ENCODE results near the gene THOC5.

Gene THOC5

DNA sequence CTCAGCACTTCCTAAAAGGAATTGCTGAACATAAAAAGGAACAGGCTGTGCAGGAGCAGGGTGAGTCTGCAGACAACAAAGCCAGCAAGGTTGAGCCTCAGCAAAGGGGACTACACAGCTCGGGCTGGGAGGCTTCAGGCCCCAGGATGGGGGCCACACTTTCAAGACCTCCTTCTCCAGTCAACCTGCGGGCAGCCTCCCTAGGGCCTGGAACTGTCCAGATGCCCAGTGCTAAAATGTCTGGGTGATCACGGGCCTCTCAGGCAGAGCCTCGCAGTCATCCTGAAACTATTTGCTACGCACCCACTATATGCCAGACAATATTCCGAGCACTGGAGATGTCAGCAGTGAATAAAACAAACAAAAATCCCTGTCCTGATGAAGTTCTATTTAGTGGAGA, 77.4 kb downstream of the THOC5 start:
- no peak for DNase-seq (ENCODE audit: low spot score)

DNA sequence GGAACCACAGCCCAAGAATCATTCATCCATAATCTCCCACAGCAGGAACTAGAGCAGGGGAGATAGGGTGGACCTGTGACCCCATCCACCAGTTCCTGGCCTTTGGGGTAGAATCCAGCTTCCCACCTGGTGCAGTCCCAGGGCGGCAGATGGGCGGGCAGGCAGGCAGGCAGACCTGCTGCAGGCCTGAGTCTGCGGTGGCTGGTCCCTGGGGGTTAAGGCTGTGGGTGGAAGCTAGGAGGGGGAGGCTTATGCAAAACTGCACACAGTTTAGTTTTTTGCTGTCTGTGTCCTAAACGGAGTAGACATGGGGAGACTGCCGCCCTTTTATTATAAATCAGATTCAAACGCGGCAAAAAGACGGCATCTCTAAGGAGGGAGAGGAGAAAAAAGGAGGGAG, 78.0 kb downstream of the THOC5 start:
- no peak for DNase-seq (ENCODE audit: low spot score)

DNA sequence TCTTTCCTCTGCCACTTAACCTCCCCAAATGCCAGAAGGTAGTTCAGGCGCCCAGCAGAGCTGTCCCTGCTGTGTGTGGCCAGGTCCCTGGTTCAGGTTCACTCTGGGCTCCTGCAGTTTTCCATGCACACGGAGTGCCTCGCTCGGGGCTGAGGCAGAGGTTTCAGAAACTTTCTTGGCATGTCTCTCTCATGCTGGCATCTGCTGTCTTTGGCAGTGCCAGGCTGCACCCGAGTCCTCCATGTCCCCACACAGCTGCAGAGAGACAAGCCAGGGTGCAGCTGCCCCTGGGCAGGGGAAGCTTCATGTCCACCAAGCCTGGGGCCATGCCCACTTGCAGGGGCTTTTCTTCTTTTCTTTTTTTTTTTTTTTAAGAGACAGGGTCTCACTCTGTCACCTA, 80.6 kb downstream of the THOC5 start:
- DNase-seq (ENCODE audit: low spot score): no peak

DNA sequence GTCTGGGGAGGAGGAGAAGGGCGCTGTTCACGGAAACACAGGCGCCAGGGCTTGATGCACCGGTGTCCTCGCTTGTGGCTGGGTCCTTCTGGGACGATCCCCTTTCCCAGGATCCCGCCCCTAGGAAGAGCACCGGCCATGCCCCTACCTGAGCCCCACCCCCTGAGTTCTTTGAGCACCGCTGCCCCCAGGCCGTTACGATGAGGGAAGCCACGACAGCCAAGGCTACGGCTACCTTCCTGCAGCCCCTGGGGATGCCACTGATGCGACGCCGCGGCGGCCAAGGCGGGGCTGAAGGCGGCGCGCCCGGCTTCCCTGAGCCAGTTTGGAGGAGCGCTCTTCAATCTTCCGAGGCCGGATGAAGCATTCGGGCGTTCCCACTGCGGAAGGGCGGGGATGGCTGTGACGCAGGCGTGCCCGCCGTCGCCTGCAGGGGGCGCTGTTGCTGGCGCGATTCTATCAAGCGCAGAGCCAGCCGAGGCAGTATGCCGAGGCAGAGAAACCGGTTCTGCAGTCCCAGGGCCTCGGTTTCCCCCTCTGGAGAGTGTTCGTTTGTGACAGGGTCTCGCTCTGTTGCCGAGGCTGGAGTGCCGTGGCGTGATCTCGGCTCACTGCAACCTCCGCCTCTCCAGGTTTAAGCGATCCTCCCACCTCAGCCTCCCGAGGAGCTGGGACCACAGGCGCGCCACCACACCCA, 83.2 kb downstream of the THOC5 start:
- peak; percentile 99 for DNase-seq (ENCODE audit: low spot score)

DNA sequence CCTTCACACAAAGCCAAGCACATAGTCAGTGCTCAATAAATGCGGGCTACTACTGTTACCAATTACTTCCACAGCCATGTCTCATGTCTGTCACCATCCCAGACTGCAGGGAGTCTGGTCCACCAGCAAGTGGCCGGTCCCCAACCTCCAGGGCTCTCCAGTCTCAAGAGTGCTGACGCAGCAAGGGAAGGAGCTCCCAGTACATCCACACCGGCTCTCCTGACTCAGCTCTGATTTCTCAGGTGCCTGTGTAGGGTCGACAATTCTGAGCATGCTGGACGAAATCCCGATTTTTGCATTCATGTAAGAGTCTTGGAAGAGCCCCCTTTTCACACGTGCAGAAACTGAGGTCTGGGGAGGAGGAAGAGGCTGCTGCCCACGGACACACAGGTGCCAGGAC, 83.8 kb downstream of the THOC5 start:
- peak; percentile 69 for DNase-seq (ENCODE audit: low spot score)

DNA sequence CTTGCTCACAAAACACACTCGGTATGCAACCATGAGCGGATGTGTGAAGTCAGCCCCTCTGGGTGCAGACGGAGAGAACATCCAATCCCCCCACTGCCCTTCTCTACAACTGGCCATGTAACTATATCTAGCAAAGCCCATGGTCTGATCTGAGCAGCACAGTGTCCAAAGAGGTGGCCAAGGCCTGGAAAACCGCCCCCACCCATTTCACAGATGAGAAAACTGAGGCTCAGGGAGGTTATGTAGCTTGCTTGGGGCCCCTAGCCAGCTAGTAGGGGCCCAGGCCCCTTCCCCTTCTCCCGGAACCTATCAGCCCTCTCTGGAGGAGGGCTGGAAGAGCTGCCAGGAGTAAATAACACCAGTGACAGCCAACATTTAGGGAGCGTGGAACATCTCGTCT, 89.0 kb downstream of the THOC5 start:
- DNase-seq (ENCODE audit: low spot score): no peak

DNA sequence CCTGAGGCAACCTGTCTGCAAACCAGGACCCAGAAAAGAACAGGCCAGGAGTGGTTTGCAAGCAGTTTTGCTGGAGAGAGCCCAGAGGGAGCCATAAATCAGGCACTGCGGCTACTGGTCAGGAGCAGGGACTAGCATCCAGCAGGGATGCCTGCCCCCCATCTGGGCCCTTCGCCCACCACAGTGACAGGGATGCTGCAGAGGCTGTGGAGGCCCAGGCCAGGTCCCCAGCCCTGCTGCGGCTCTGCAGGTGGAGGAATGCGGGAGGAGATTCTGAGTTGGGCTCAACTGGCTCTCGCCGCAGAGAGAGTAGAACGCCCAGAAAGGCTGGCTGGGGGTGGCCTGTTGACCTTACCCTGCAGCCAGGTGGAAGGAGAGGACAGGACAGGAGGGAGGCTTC, 89.9 kb downstream of the THOC5 start:
- no peak for DNase-seq (ENCODE audit: low spot score)

DNA sequence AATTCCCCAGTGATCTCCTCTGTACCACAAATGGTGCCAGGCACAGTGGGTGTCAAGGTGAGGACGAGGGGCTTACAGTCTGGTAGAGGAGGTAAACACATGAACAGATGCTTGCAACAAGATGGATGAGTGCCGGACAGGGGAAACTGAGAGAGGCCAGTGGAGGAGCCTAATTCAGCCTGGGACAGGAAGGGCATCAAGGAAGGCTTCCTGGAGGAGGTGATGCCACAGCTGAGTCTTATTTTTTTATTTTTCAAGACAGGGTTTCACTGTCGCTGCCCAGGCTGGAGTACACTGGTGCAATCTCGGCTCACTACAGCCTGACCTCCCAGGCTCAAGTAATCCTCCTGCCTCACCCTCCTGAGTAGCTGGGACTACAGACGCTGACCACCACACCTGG, 92.3 kb downstream of the THOC5 start:
- no peak for DNase-seq (ENCODE audit: low spot score)

DNA sequence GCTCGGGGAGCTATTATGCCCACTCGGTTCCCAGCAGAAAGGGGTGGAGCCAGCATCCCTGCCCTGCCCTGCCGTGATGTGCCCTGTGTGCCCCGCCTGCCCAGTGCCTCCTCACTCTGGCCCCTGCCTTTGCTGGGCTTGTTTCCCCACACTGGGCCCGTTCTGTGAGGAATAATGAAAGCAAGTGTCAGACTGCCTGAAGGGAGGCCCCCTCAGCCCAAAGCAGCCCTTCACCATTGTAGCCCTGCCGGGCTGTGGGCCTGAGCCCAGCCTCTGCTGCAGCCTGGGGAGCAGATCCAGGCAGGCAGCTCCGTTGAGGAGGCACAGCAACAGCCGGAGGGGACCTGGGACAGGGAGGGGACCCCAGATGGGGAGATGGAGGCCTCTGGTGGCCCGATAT, 93.8 kb downstream of the THOC5 start:
- DNase-seq (ENCODE audit: low spot score): no peak

DNA sequence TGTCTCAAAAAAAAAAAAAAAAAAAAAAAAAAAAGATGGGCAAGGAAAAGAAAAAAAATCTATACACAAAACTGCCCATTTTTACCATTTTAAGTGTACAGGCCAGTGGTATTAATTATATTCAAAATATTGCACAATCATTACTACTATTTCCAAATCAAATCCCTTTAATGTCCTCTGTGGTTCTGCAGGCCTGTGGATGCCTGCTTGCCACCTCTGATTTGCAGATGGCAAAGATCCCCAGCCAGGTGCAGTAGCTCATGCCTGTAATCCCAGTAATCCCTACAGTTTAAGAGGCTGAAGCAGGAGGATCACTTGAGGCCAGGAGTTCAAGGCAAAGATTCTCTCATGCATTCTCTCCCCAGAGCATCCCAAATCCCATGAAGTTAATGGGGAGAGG, 95.0 kb downstream of the THOC5 start:
- no peak for DNase-seq (ENCODE audit: low spot score)

DNA sequence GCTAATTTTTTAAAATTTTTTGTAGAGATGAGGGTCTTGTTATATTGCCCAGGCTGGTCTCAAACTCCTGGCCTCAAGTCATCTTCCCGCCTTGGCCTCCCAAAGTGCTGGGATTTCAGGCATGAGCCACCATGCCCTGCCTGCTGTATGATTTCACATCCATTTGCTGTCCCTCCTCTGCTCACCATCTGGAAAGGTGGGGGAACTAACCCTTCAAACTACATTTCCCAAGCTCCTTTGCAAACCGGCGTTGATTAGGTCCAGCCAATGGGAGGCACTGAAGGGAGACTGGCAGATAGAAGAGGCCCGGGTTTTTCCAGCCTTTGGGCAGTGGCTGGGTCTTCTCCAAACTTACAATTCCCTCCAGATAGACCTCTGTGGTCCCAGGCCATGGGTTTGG, 95.8 kb downstream of the THOC5 start:
- peak; percentile 93 for DNase-seq (ENCODE audit: low spot score)

DNA sequence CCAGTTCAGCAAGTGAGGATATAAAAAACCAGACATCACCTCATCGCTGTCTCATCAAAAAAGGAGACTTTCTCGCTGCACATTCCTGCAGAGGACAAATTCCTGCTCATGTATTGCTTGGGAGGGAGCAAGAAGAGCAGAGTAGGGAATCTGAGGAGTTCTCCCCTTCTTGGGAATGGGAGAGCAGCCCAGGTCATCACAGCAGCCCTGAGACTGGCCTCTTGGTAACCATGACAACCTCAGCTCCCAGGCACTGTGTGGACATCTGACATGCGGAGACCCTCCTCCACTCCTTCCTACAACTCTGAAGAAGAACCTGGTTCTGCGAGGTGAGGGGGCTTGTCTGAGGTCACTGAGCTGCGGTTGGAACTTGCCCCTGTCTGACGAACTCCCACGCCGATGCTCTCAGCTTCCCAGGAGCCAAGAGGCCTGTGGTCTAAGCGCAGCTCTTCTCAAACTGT, 97.3 kb downstream of the THOC5 start:
- DNase-seq (ENCODE audit: low spot score): no peak
